ENCODE data around the gene ESPNL.

GRCh38 chr2:238060542-238061314 is 39.4 kb upstream of the ESPNL start, which contains the start of gene SCLY:
- peak in 5 of 11 experiments; percentile 6 to 57 (median 42) for TF ChIP-seq CTCF (IDR thresholded peaks at IDR 0.05 in 8 of 11, conservative IDR thresholded peaks at IDR 0.05 in 3 of 11)
- TF ChIP-seq POLR2A (IDR thresholded peaks at IDR 0.05), result peak; percentile 37 to 66 (median 52)
- TF ChIP-seq POLR2AphosphoS5 (IDR thresholded peaks at IDR 0.05), result peak; percentile 95 to 96 (median 95)

All from spleen (tissue), 7 donors.